GM19238 (cell line): Measurements from ENCODE around the gene PLA2G2F.

Source experiments
- DNase-seq: peaks from one replicate; pipeline ENCODE4 v3.0.0; 2011; ENCODE audit warnings: low spot score; ENCODE audit not compliant: insufficient read length

The PLA2G2F gene

DNA sequence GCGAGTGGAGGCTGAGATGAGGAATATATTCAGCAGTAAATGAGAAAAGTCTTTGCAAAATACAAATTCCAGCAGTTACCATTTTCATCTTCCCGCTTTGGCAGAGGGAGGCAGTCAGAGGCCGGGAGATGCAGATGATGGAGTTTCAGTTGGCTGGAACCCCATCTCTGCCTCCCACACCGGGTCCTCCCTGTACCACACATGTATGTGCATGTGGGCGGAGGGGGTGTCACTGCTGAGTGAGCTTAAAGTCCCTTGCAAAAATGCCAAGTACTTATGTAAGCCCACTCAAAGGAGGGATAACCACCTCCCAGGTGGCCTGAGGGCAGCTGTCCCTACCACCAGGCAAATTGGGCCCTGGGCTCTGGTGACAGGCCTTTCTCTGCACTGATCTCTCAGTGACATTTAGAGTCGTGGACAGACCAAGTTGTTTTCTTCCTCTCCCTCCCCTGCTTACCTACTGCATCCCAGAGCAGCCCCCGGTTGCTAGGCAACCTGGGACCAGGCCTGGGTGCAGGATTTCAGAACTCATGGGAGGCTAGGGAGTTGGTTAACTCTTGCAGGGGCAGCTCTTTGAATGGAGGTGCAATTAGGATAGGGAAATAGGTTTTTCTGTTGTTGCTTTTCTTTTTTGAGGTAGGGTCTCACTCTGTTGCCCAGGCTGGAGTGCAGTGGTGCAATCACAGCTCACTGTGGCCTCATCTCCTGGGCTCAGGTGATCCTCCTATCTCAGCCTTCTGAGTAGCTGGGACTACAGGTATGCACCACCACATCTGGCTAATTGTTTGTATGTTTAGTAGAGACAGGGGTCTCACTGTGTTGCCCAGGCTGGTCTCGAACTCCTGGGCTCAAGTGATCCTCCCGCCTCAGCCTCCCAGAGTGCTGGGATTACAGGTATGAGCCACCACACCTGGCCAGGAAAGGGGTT, 29.7 kb downstream of the PLA2G2F start:
- no peak for DNase-seq

DNA sequence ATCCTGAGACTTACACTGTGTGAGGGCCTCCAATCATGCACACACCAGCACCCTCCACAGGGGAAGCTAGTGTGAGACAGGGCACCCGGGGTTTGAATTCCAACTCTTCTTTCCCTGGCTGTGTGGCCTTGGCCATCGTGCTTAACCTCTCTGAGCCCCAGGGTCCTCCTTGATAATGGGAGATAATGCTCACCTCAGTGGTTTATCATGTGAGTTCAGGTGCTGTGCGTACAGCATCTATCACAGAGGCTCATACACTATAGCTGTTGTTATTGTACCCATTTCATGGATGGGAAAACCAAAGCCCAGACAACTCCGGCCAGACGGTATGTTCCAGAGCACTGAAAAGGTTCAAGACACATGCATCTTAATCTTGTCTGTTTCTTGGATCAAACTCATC, 30.8 kb downstream of the PLA2G2F start:
- no peak for DNase-seq

DNA sequence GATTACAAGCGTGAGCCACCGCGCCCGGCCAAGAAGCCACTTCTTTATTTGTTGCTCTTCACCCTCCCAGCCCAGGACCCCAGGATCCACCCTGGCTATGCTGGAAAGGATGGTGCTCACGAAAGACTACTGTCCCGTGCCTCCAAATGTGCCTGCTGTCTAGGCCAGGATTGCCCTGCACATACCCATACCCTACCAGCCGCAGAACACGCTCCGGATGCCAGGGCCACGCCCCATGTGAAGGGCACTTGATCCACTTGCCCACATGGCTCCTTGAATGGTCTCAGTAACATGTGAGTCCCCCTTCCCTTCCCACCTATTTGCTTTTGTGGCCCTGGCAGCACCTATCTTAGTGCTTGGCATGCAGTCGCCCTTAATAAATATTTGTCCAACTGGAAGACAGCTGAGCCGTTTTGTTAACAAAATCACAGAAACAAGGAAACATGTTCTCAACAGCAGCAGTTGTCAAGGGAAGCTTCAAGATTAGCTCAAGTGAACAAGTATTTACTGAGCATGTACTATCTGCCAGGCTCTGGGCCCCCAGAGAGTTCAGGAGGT, 33.0 kb downstream of the PLA2G2F start:
- DNase-seq, result no peak

DNA sequence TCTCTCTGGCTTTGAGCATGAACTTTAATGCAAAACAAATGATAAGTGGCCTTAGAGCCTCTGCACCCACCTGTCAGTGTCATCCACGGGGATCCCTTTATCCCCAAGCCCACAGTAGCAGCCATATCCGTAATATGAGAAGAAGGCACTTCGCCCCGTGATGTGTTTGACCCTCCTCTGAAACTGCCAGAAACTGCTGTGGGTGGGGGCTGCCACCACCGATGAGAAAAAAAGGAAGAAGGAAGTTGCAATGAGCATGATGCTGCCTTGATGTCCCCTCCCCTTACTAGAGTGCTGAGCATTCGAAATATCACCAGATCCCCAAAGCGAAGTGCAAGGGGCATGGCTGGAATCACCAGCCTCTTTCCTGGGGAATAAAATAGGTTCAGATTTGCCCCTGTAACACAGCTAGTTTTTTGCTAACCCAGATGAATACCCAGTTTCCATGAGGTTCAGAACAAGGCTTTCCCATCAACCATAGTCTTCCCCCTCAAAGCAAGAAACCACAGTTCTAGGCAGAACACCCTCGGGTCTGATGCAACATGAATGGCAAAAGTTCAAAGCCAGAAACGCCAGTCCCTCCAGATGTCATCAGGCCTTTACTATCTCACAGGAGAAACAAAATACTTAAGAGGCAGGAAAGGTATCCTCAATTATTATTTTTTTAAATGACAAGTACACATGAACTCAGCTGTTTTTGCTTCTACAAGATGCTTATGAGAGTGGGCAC, 36.0 kb downstream of the PLA2G2F start:
- no peak for DNase-seq

DNA sequence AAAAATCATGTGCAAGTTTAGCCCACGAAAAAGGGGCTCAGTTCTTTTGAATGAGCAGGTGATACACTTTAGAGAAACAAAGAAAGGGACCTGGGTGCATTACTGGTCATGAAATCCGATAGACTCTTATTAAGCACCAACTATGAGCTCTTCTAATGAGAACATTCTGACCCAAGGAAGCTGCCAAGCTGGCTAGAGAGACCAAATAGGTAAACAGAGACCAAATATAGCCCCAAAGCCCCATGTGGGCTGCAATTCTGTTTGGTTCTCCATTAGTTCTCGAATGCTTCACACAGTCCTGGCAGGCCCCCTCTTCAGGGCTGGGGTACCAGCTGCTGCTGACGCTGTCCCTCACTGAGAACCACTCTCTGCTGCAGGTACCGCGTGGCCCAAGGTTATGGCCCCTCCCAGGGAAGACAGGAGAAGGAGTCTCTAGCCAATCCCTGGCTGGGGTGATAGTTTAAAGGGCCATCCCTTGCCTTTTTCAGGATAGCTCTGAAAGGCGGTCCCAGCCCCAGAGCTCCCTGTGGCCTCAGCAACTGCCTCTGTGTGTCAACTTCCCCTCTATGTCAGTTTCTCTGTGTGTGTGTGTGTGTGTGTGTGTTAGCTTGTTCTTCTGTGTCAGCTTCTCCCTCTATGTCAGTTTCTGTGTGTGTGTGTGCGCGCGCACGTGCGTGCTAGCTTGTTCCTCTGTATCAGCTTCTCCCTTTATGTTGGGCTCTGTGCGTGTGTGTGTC, 39.7 kb downstream of the PLA2G2F start:
- no peak for DNase-seq

DNA sequence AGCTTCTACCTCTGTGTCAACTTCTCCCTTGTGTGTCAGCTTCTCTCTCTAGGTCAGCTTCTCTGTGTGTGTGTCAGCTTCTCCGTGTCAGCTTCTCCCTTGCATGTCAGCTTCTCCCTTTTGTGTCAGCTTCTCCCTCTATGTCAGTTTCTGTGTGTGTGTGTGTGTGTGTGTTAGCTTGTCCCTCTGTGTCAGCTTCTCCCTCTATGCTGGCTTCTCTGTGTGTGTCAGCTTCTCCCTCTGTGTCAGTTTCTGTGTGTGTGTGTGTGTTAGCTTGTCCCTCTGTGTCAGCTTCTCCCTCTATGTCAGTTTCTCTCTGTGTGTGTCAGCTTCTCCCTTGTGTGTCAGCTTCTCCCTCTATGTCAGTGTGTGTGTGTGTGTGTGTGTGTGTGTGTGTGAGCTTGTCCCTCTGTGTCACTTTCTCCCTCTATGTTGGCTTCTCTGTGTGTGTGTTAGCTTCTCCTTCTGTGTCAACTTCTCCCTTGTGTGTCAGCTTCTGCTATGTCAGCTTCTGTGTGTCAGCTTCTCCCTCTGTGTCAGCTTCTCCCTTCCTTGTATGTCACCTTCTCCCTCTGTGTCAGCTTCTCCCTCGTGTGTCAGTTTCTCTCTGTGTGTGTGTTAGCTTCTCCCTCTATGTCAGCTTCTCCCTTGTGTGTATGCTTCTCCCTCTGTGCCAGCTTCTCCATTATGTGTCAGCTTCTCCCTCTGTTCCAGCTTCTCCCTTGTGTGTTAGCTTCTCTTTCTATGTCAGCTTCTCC, 40.4 kb downstream of the PLA2G2F start:
- no peak for DNase-seq

DNA sequence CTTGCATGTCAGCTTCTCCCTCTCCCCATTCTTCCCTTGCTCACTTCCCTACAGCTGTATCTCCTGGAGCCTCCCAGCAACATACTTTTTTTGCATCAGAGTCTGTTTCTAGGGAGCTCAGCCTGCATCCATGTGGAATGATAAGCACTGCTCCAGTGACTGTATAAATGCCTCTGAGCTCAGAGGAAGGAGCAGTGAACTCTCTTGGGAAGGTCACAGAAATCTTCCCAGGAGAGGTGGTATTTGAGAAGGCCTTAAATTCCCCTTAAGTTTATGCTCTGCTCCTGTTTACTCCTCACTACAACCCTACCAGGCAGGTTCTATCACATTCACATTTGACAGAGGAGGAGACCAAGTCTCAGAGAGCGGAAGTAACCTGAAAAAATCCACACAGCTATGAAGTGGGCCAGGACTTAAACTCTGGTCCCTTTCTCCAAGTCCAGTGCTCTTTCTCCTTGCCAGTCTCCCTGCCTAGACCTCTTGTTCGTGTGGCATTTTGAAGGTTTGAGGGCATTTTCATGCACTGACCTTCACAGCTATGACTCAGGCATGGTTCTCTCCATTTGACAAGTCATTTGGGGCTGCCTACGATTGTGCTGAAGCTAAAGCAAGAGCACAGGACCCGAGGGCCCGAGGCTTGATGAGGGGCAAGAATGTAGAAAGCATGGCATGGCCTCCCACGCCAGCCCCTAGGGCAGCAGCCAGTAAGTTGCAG, 41.2 kb downstream of the PLA2G2F start:
- DNase-seq, result no peak

DNA sequence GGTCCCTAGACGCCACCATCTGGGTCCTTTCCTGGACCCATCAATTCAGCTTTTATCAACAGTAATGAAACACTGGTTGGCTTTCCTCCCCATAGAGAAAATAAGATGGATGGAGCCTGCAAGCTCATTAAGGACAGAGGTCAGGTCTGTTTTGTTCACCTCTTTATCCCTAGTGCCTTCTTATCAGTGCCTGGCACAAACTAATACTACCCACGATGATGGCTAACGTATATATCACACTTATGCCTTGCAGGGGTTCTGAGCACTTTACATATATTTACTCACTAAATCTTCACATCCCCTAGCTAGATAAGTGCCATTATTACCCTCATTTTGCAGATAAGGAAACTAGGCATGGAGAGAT, 41.7 kb downstream of the PLA2G2F start:
- no peak for DNase-seq

DNA sequence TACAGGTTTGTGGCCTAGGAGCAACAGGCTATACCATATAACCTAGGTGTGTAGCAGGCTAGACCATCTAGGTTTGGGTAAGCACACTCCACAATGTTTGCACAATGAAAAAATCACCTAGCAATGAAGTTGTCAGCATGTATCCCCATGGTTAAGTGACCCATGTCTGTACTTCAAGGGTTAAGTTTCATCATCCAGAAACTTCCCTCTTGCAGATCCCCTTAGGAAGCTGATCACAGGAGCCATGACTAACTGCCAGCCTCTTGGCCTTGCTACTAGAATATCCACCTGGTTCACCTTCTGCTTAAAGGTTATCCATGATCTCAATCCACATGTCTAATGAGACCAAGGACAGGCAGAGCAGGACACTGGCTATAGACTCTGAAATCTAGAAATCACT, 43.3 kb downstream of the PLA2G2F start:
- DNase-seq, result no peak

DNA sequence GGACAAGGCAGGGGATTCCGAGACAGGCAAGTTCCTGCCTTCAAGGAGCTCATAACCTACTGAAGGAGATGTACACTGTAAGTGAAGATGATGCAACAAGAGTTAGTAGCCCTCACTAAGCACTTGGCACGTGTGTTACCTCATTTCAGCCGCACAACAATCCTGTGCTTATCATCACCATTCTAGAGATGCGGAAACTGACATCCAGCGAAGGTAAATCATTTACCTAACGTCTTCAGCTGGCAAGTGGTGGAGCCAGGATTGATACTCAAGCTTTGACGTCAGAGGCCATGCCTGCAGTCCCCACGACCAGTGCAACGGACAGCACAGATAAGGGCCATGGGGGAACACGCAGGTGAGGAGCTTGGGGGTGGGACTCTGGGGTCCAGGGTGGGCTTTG, 43.9 kb downstream of the PLA2G2F start:
- DNase-seq, result no peak

DNA sequence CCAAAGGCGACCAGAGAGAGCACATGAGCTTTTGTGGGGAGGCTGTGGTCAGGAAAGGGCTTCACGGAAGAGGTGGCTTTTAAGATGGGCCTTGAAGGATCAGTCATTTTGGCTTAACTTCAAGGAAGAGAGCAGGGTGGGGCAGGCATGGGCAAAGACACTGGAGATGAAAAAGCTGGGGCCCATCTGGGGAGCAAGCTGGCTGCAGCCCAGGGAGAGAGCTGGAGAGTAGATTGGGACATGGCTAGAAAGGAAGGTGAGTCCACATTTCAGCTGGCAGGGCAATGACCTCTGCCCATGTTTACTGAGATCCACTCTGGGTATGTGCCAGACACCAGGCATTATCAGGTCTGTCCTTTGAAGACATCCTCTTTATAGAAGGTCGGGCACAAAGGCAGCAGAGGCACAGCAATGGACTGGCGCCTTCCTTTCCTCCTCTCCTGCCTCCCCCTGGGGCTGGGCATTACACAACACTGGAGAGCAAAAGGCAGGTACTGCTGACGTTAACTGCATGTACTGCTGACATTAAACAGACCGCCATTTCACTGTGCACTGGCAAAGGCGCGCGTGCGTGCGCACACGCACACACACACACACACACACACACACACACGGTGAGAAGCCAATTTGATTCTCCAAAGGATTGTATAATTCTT, 44.6 kb downstream of the PLA2G2F start:
- DNase-seq, result no peak

DNA sequence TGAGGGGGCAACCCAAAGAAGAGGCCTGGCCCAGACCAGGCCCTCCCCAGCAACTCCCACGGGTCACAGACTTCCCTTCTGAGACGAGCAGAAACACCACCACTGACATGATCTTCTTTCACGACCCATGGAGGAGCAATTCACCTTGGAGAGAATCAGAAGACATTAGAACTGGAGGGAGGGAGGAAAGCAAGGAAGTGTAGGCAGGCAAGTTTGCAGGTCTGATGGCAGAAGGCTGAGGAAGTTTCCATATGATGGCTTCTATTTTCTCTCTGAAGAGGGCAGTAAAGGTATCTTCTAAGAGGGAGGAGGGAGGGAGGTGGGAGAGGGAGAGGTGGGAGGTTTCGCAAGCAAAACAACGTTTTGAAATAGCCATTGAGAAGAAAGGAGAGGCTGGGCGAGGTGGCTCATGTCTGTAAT, 45.4 kb downstream of the PLA2G2F start:
- DNase-seq, result no peak

DNA sequence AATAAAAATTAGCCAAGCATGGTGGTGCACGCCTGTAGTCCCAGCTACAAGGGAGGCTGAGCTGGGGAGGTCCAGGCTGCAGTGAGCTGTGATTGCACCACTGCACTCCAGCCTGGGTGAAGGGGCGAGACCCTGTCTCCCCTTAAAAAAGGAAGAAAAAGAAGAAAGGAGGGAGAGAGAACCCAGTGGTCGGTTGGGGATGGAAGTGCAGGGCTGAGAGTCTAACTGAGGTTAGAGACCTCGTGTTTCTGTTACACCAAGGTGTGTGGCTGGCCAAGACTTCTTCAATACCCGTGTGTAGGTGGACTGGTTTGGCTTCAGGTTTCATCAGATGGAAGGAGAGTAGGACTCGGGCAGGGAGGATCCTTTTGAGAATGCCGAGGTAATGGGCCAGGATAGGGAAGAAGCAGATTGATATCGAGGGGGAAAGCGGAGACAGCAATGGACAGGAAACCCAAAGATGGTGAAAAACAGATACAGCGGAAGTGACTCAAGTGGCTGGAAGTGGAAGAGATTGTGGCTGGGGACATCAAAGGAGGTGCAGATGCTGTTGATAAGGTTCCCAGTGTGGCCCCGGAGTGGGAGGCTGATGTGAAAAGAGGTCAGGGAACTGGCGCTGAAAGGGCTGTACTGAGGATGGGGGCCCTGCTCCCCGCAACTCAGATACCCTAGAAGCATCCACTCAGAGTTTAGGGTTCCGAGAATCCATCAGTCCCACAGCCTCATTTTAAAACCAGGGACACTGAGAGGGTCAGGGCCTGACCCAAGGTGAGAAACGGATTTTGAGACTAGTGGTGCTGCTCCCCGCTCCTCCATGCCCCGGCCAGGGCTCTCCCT, 46.1 kb downstream of the PLA2G2F start:
- no peak for DNase-seq

DNA sequence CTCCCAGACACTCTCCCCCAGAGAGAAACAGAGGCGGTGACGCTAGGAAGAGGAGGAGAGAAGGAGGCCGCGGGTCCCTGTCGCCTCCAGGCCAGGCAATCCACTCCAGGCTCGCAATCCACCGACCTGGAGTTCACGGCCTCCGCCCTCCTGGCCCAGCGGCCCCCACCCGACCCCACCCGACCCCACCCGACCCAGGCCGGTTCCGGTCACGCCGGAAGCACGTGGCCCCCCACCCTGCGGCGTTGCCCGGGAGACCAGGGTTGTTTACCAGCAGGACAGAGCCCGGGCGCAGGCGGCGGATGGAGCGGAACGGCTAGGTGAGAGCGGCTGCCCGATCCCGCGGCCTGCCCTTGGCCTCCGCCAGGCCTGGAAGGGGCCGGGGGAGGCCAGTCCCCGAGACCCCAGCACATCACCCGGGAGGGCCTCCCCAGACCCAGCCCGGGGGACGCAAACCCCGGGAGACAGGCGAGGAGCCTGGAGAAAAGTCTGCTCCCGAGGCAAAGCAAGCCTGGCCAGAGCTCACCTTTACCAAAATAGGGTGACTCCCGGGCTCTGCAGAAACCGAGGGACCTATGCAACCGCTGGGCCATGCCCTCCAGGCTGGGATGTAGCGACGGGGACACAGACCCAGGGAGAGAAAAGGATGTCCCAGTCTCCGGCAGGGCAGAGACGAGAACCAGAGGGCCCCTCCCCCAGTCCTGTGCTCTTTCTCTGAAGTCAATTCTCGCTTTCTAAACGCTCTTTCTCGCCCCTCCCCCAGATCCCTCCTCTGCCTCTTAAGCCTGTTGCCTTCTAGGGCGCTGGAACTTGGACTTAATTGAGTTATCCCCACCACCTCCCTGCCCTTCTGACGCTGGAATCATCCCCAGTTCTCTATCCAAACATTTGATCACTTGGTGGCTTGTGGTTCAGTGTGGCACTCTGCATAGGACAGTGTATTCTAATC, 47.0 kb downstream of the PLA2G2F start, which contains the start of the genes PLA2G2C and UBXN10:
TSS of gene PLA2G2C (minus strand) at position 685 of the 949 bp plus-strand sequence. CDS start 9,155 bp downstream, outside the sequence.
TSS of gene UBXN10 (plus strand) at position 263 of the 949 bp plus-strand sequence. CDS start 4,466 bp downstream, outside the sequence.
- DNase-seq, result peak; percentile 33

DNA sequence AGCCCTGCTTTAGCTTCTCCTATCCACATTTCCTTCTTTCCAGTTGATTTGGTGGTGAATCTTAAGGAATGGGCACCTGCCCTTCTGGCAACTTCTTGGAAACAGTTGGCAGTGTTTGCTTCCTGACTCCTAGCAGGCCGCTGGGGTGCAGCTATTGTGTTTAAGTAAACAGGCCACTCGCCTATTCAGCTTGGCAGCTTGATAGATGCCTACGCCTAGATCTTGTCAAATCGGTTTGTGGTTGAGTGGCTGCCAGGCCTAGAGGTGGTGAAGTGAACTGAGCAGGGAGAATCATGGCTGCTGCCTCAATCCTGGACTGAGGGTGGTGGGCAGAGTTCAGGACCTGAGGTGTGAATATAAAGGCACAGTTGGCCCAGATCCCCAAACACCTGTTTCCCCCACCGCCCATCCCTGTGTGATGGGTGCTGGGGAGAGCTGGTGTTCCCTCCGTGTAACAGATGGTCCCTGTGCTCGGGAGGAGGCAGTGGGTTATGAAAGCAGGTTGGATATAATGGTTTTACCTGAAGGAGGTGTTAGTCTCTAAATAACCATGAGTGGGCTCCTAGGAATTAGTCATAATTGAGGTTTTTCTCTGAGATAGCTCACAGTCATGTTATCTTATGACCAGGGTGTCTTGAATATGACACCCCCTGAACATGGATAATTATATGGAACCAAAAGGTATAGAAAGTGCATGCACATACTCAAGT, 48.1 kb downstream of the PLA2G2F start:
- no peak for DNase-seq

DNA sequence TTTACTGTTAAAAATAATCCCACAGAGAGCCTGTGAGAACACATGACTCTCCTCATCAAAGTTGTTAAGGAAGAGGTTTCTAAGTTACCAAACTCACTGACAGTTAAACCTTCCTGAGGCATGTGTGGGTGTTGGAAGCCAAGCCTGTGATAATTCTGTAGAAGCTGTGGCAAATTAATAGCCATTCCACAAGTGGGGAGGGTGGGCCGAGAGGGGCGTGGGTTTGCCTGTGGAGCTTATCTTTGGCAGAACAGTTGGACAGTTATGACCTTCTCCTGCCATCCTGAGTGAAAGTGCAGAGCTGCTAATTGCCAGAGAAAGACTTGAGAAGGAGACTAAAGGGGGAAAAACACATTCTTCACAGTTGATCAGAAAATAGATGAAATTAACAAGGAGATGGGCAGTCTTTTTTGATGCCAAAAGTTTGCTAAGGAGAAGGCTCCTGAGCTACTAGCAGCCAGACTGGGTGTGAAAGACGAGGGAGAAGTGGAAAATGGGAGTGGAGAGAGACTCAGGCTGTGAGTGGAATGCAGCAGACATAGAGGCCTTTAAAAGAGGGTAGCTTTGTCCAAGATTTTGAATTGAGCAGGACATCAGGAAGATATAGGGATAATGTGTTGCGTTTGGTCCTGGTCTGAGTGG, 48.8 kb downstream of the PLA2G2F start:
- no peak for DNase-seq
